SK-N-SH treated with all-trans-retinoic acid at 6 μM for 48 hours (cell line): Measurements from ENCODE around the gene CALHM2.
A peak's percentile ranks its signal among the peaks of the same experiment; 100 is the strongest.

Experiments
- ATAC-seq: fragments of 200-7000 bp; cut with Tn5 transposase; 3 replicates; pipeline ENCODE4 v1.9.1; 2020; ENCODE audit warnings: mild to moderate bottlenecking, moderate library complexity
- ARNTL ChIP-seq: fragments of 450-650 bp; formaldehyde crosslinking; IDR thresholded peaks from 2 replicates; pipeline ENCODE4 v1.5.0; 2020; ENCODE audit warnings: low read depth, mild to moderate bottlenecking, moderate library complexity, borderline replicate concordance
- BACH2 ChIP-seq: fragments of 250-450 bp; sonication (Bioruptor Pico); IDR thresholded peaks from 2 replicates; pipeline ENCODE4 v1.9.0; 2021; ENCODE audit warnings: mild to moderate bottlenecking, borderline replicate concordance
- CREB5 ChIP-seq: fragments of 250-450 bp; sonication (Bioruptor Pico); IDR thresholded peaks from 2 replicates; pipeline ENCODE4 v1.5.1; 2020; ENCODE audit warnings: low read depth, mild to moderate bottlenecking, moderate library complexity
- CSDC2 ChIP-seq: fragments of 250-450 bp; sonication (Bioruptor Pico); IDR thresholded peaks from 2 replicates; pipeline ENCODE4 v1.5.0; 2020; ENCODE audit warnings: mild to moderate bottlenecking, moderate library complexity
- CSRNP3 ChIP-seq: fragments of 250-450 bp; sonication (Bioruptor Pico); IDR thresholded peaks from 2 replicates; pipeline ENCODE4 v1.5.1; 2021; ENCODE audit warnings: mild to moderate bottlenecking, moderate library complexity
- ESRRG ChIP-seq: fragments of 250-450 bp; sonication (Bioruptor Pico); IDR thresholded peaks from 2 replicates; pipeline ENCODE4 v1.6.1; 2021; ENCODE audit warnings: mild to moderate bottlenecking
- ISL1 ChIP-seq: fragments of 250-450 bp; sonication (Bioruptor Pico); IDR thresholded peaks from 2 replicates; pipeline ENCODE4 v2.1.2; 2022; ENCODE audit warnings: mild to moderate bottlenecking, moderate library complexity
- OSR1 ChIP-seq: fragments of 250-450 bp; sonication (Bioruptor Pico); IDR thresholded peaks from 2 replicates; pipeline ENCODE4 v1.8.0; 2022; ENCODE audit warnings: moderate library complexity, mild to moderate bottlenecking, inconsistent platforms
- PATZ1 ChIP-seq: fragments of 250-450 bp; sonication (Bioruptor Pico); IDR thresholded peaks from 2 replicates; pipeline ENCODE4 v1.8.0; 2020; ENCODE audit warnings: mild to moderate bottlenecking, moderate library complexity, borderline replicate concordance
- POU6F1 ChIP-seq: fragments of 250-450 bp; sonication (Bioruptor Pico); IDR thresholded peaks from 2 replicates; pipeline ENCODE4 v1.8.0; 2021; ENCODE audit warnings: low read depth, mild to moderate bottlenecking, moderate library complexity, borderline replicate concordance
- RARB ChIP-seq: fragments of 250-450 bp; sonication (Bioruptor Pico); IDR thresholded peaks from 2 replicates; pipeline ENCODE4 v1.8.0; 2021; ENCODE audit warnings: mild to moderate bottlenecking, moderate library complexity
- SNAI2 ChIP-seq: fragments of 250-450 bp; sonication (Bioruptor Pico); IDR thresholded peaks from 2 replicates; pipeline ENCODE4 v1.5.0; 2020; ENCODE audit warnings: mild to moderate bottlenecking, moderate library complexity
- TCF4 ChIP-seq: fragments of 250-450 bp; sonication (Bioruptor Pico); IDR thresholded peaks from 2 replicates; pipeline ENCODE4 v1.8.0; 2021; ENCODE audit warnings: mild to moderate bottlenecking, moderate library complexity, borderline replicate concordance
- TOX ChIP-seq: fragments of 250-450 bp; sonication (Bioruptor Pico); IDR thresholded peaks from 2 replicates; pipeline ENCODE4 v1.8.0; 2021; ENCODE audit warnings: mild to moderate bottlenecking, moderate library complexity, borderline replicate concordance
- TSHZ2 ChIP-seq: fragments of 250-450 bp; sonication (Bioruptor Pico); IDR thresholded peaks from 2 replicates; pipeline ENCODE4 v1.5.0; 2020; ENCODE audit warnings: mild to moderate bottlenecking, moderate library complexity
- ZC3H10 ChIP-seq: fragments of 250-450 bp; sonication (Bioruptor Pico); IDR thresholded peaks from 2 replicates; pipeline ENCODE4 v1.5.1; 2021; ENCODE audit warnings: mild to moderate bottlenecking, moderate library complexity
- ZFP3 ChIP-seq: fragments of 250-450 bp; sonication (Bioruptor Pico); IDR thresholded peaks from 2 replicates; pipeline ENCODE4 v1.5.0; 2020; ENCODE audit warnings: mild to moderate bottlenecking, moderate library complexity
- ZFP30 ChIP-seq: fragments of 450-650 bp; formaldehyde crosslinking; IDR thresholded peaks from 2 replicates; pipeline ENCODE4 v1.5.0; 2022; ENCODE audit warnings: mild to moderate bottlenecking, moderate library complexity
- ZNF565 ChIP-seq: fragments of 450-650 bp; formaldehyde crosslinking; conservative IDR thresholded peaks from 2 replicates; pipeline ENCODE4 v1.5.0; 2020; ENCODE audit warnings: low read depth, mild to moderate bottlenecking, moderate library complexity
- ZNF8 ChIP-seq: fragments of 450-650 bp; formaldehyde crosslinking; IDR thresholded peaks from 2 replicates; pipeline ENCODE4 v1.5.0; 2020; ENCODE audit warnings: mild to moderate bottlenecking, moderate library complexity

Gene CALHM2

GRCh38 chr10:103416436-103417147 is 35.6 kb downstream of the CALHM2 start:
- TF ChIP-seq SNAI2 (CRISPR knock-in tag) (no peak), TCF4 (CRISPR knock-in tag) (no peak), PATZ1 (CRISPR knock-in tag) (no peak), RARB (CRISPR knock-in tag) (no peak), ARNTL (CRISPR knock-in tag) (no peak), CSRNP3 (CRISPR knock-in tag) (no peak), CSDC2 (CRISPR knock-in tag) (no peak), TOX (CRISPR knock-in tag) (no peak), ZFP30 (CRISPR knock-in tag) (no peak), TSHZ2 (CRISPR knock-in tag) (no peak), ZNF565 (no peak), ZC3H10 (CRISPR knock-in tag) (no peak), POU6F1 (CRISPR knock-in tag) (no peak), ZNF8 (no peak), ISL1 (CRISPR knock-in tag) (no peak), ESRRG (CRISPR knock-in tag) (no peak), BACH2 (CRISPR knock-in tag) (no peak), ZFP3 (CRISPR knock-in tag) (no peak), OSR1 (CRISPR knock-in tag) (no peak), CREB5 (CRISPR knock-in tag) (no peak)
- ATAC-seq = peak; percentile 79

GRCh38 chr10:103415581-103415980 is 36.6 kb downstream of the CALHM2 start:
- no peak for TF ChIP-seq CSRNP3 (CRISPR knock-in tag)
- TF ChIP-seq TOX (CRISPR knock-in tag) = no peak
- TF ChIP-seq ZFP3 (CRISPR knock-in tag) = no peak
- no peak for TF ChIP-seq POU6F1 (CRISPR knock-in tag)
- TF ChIP-seq ARNTL (CRISPR knock-in tag) = no peak
- TF ChIP-seq BACH2 (CRISPR knock-in tag) = no peak
- TF ChIP-seq OSR1 (CRISPR knock-in tag) = no peak
- no peak for TF ChIP-seq CREB5 (CRISPR knock-in tag)
- no peak for TF ChIP-seq RARB (CRISPR knock-in tag)
- ATAC-seq = no peak
